GM12878 (cell line): ENCODE results near the gene NOL8. TPM values are rescaled to one million over a fixed set of nuclear protein-coding genes. Genes with fewer than 3 reads are reported as not detected.

Experiments used
- ATAC-seq: fragments of 200-7000 bp; cut with Tn5 transposase; 3 replicates; pipeline ENCODE4 v1.9.1; 2020; ENCODE audit warnings: mild to moderate bottlenecking, moderate library complexity
- BruUV-seq: library from RNA; stranded (reverse); fragments of 400-500 nt; replicated peaks from 2 replicates; lab custom pipeline; 2021; lab: Mats Ljungman, UMichigan
- CTCF ChIA-PET: fragments of 300-600 bp; sonication (Branson Sonifier 250); formaldehyde crosslinking; extraction: SDS; loops from one replicate; lab custom pipeline; 2021; ENCODE audit warnings: inconsistent platforms; lab: Yijun Ruan, JAX
- POLR2A ChIA-PET: fragments of 350-600 bp; formaldehyde crosslinking; extraction: SDS; loops from one replicate; lab custom pipeline; 2021; ENCODE audit warnings: inconsistent platforms; lab: Charles Lee
- RAD21 ChIA-PET: fragments of 300-600 bp; sonication (Branson Sonifier 250); formaldehyde crosslinking; loops from one replicate; lab custom pipeline; 2023; ENCODE audit warnings: antibody characterized with exemption; ENCODE audit not compliant: unreplicated experiment; lab: Charles Lee
- SMC1A ChIA-PET: fragments of 300-600 bp; sonication (Branson Sonifier 250); formaldehyde crosslinking; loops from one replicate; lab custom pipeline; 2023; ENCODE audit not compliant: unreplicated experiment, uncharacterized antibody; lab: Charles Lee
- DNase-seq: peaks from one replicate; pipeline ENCODE4 v3.0.0-alpha.2; 2011; ENCODE audit warnings: low read depth, low spot score
- FAIRE-seq: peaks from 3 replicates; lab custom pipeline; 2011; peaks lifted over from hg19 to GRCh38; lab: Jason Lieb, UNC
- H2AFZ ChIP-seq: 2 replicates; pipeline ENCODE4 v1.6.0; 2011; ENCODE audit warnings: low read depth, low read length, control low read depth; ENCODE audit not compliant: control insufficient read depth
- H3K27ac ChIP-seq: 2 replicates; pipeline ENCODE4 v1.5.1; 2011; ENCODE audit warnings: control low read depth; ENCODE audit not compliant: control insufficient read depth, insufficient read depth
- H3K27me3 ChIP-seq, 2 experiments: replicated peaks in 1 of 2; 2 replicates each; pipeline versions ENCODE4 v1.6.0 to v1.6.1; 2011; ENCODE audit warnings: low read length in 1 of 2; ENCODE audit not compliant: control insufficient read depth in 2 of 2, insufficient read depth in 2 of 2
- H3K36me3 ChIP-seq, 2 experiments: 2 replicates each; pipeline ENCODE4 v1.5.1; 2011; ENCODE audit warnings: low read length in 1 of 2; ENCODE audit not compliant: control insufficient read depth in 2 of 2, insufficient read depth in 2 of 2
- H3K4me1 ChIP-seq: 2 replicates; pipeline ENCODE4 v1.6.1; 2011; ENCODE audit warnings: mild to moderate bottlenecking, low read length, moderate library complexity, mixed read lengths; ENCODE audit not compliant: control insufficient read depth, insufficient read depth
- H3K4me2 ChIP-seq: 2 replicates; pipeline ENCODE4 v1.6.0; 2011; ENCODE audit warnings: control low read depth; ENCODE audit not compliant: control insufficient read depth, insufficient read depth
- H3K4me3 ChIP-seq: fragments of 200-600 bp; sonication (generic); 2 replicates; pipeline ENCODE4 v1.5.1; 2016
- H3K79me2 ChIP-seq: 2 replicates; pipeline ENCODE4 v1.6.0; 2011; ENCODE audit warnings: low read length; ENCODE audit not compliant: control insufficient read depth, insufficient read depth
- H3K9ac ChIP-seq: 2 replicates; pipeline ENCODE4 v1.8.0; 2011; ENCODE audit warnings: low read length, control low read depth, mixed read lengths; ENCODE audit not compliant: control insufficient read depth, insufficient read depth
- H3K9me3 ChIP-seq: replicated peaks from 3 replicates; pipeline ENCODE4 v1.5.1; 2011; ENCODE audit warnings: mild to moderate bottlenecking, low read length; ENCODE audit not compliant: control insufficient read depth, insufficient read depth
- H4K20me1 ChIP-seq: 2 replicates; pipeline ENCODE4 v1.6.0; 2011; ENCODE audit not compliant: control insufficient read depth, insufficient read depth
- CUX1 ChIP-seq: IDR thresholded peaks from 2 replicates; pipeline ENCODE4 v1.6.1; 2012; ENCODE audit warnings: improper control_type of control experiment, low read depth, low read length; ENCODE audit not compliant: insufficient replicate concordance
- RCOR1 ChIP-seq: conservative IDR thresholded peaks from 2 replicates; pipeline ENCODE4 v1.6.1; 2012; ENCODE audit warnings: low read depth, low read length, improper control_type of control experiment
- SPI1 ChIP-seq: IDR thresholded peaks from 2 replicates; pipeline ENCODE4 v1.6.1; 2011; ENCODE audit warnings: low read depth, mild to moderate bottlenecking, low read length, moderate library complexity, borderline replicate concordance; ENCODE audit not compliant: insufficient read depth
- WGBS: methylation state at CpG from one replicate; pipeline ENCODE4 v1.1.6; 2016; ENCODE audit warnings: low lambda C conversion rate; ENCODE audit not compliant: insufficient replicate concordance, insufficient coverage; ENCODE audit errors: missing lambda C conversion rate; 5-methylcytosine and 5-hydroxymethylcytosine counted together
- in situ Hi-C: fragments of 300-500 bp; cut with MboI; formaldehyde crosslinking; loops from 9 replicates; pipeline ENCODE4 v1.14.3; 2018; ENCODE audit warnings: mixed read lengths
- intact Hi-C: fragments of 100-400 bp; cut with micrococcal nuclease; formaldehyde crosslinking; loops from one replicate; pipeline ENCODE4 v1.14.2; 2022; ENCODE audit not compliant: unreplicated experiment
- polyA plus RNA-seq, 11 experiments: library from polyadenylated mRNA; depleted of rRNA in 4 of 11; unstranded in 6 of 11; stranded (reverse) in 5 of 11; fragments of >200 nt; fragmentation: Nextera tagmentation in 4 of 11; fragmentation: Illumina TruSeq in 1 of 11; extraction: Ambion mirVana in 4 of 11; extraction: Trizol in 1 of 11; gene quantifications; 1 replicate in 1 of 11; 2 replicates in 10 of 11; pipeline versions ENCODE4 v1.2.1 to v1.2.3, GENCODE V29; 2011 to 2016; ENCODE audit warnings: inconsistent platforms in 2 of 11, missing spikeins in 2 of 11, low read depth in 1 of 11
- total RNA-seq, 4 experiments: library from RNA; depleted of rRNA in 3 of 4; stranded (reverse); fragments of >200 nt in 3 of 4; fragmentation: Illumina TruSeq in 1 of 4; extraction: Trizol in 1 of 4; gene quantifications; 2 replicates each; pipeline versions ENCODE4 v1.2.1 to v1.2.3, GENCODE V29; 2013 to 2021

NOL8 gene
- total and polyA plus RNA-seq, 10 of the 15 experiments (the other 5 are each of a cell fraction or from before 2014, with no cell fraction given) = 33.6 to 58.6 (median 49.2) TPM

- BruUV-seq = no TSS peak
- no peak for FAIRE-seq
- peak; percentile 16 for DNase-seq
- SMC1A ChIA-PET = interaction anchor here (0.9 to 1.7 kb wide), 4 partner anchors 9 to 94 kb away, joined by 3 to 5 read pairs (median 4); partner anchors contain the start of gene CENPP
- peaks cover 11% of the 10 kb centered on the region for H3K4me1 ChIP-seq
- in situ Hi-C loops (no loop called here), intact Hi-C loops (no loop called here)
- no peaks in the 10 kb centered on the region for H3K27me3 ChIP-seq
- H3K9me3 ChIP-seq = no peaks in the 10 kb centered on the region
- RAD21 ChIA-PET = interaction anchor here (1.6 kb wide), 1 partner anchor 161 kb away, joined by 4 read pairs; no protein-coding TSS in a partner anchor
- H2AFZ ChIP-seq = no peak overlapping the region
- peaks cover 0 to 27% of the 10 kb centered on the region in 2 experiments; a peak in 3 of 4 replicates for H3K36me3 ChIP-seq
- no peaks in the 10 kb centered on the region for H4K20me1 ChIP-seq
- WGBS = 0% methylated on average over 1 of the region's 1 CpG
- no peak for TF ChIP-seq RCOR1
- no peak for TF ChIP-seq SPI1
- TF ChIP-seq CUX1 = no peak
- POLR2A ChIA-PET = no interaction called here
- no peak overlapping the region for H3K9ac ChIP-seq
- no peak overlapping the region for H3K4me3 ChIP-seq
- H3K27ac ChIP-seq = peak overlapping the region; percentile 48; the same call in 1 of the 2 replicates
- peak; percentile 70 for ATAC-seq
- peaks cover 12% of the 10 kb centered on the region for H3K79me2 ChIP-seq
- H3K4me2 ChIP-seq = no peak overlapping the region
- CTCF ChIA-PET = interaction anchor here (1.0 to 1.5 kb wide), 3 partner anchors 20 to 158 kb away, joined by 3 to 4 read pairs (median 3); no protein-coding TSS in a partner anchor
Observed at GRCh38 chr9:92299116-92299515, 26.0 kb downstream of the NOL8 start.
